Esophagus muscularis mucosa (tissue), 4 donors: ENCODE data around the gene DNAH14.
"Not testable (repeated sequence)": the region's sequence is repeated elsewhere in the genome, so short reads cannot be mapped to it uniquely, and the experiment has no call there.

Source experiments
- CTCF ChIP-seq, 3 experiments: fragments of 200-600 bp in 2 of 3; fragments of 450-650 bp in 1 of 3; sonication (generic) in 2 of 3; IDR thresholded peaks; one replicate each; pipeline ENCODE4 v1.5.1; 2017 to 2019; ENCODE audit warnings: antibody characterized with exemption in 3 of 3, mild to moderate bottlenecking in 2 of 3, moderate library complexity in 1 of 3
- EP300 ChIP-seq: sonication (generic); formaldehyde crosslinking; IDR thresholded peaks from one replicate; pipeline ENCODE4 v1.6.1; 2017; ENCODE audit warnings: antibody characterized with exemption
- POLR2A ChIP-seq: fragments of 450-650 bp; IDR thresholded peaks from one replicate; pipeline ENCODE4 v1.6.1; 2017; ENCODE audit warnings: antibody characterized with exemption, moderate library complexity, mild to moderate bottlenecking, low read depth

DNA sequence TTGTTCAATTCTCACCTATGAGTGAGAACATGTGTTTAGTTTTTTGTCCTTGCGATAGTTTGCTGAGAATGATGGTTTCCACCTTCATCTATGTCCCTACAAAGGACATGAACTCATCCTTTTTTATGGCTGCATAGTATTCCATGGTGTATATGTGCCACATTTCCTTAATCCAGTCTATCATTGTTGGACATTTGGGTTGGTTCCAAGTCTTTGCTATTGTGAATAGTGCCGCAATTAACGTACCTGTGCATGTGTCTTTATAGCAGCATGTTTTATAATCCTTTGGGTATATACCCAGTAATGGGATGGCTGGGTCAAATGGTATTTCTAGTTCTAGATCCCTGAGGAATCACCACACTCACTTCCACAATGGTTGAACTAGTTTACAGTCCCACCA lies 11.3 kb downstream of the DNAH14 start:
- TF ChIP-seq EP300; CTCF (IDR thresholded peaks at IDR 0.05); POLR2A: not testable (repeated sequence)
